HFF-Myc (cell line): Measurements from ENCODE around the gene VCL.

ENCODE experiments used
- DNase-seq: peaks from one replicate; pipeline ENCODE4 v3.0.0-alpha.2; 2011; ENCODE audit warnings: low read depth; ENCODE audit errors: extremely low read depth
- H3K4me3 ChIP-seq: replicated peaks from 2 replicates; pipeline ENCODE4 v1.5.1; 2011; ENCODE audit warnings: low read depth, mild to moderate bottlenecking, control low read depth, low read length
- CTCF ChIP-seq: IDR thresholded peaks from 2 replicates; pipeline ENCODE4 v1.5.1; 2012; ENCODE audit warnings: mild to moderate bottlenecking, low read depth, low read length, control low read depth; ENCODE audit errors: missing control alignments

The VCL gene

GRCh38 chr10:73974309-73974946, 23.5 kb upstream of the VCL start:
- DNase-seq: no peak
- no peak for TF ChIP-seq CTCF
- H3K4me3 ChIP-seq: no peak overlapping the region

- H3K4me3 ChIP-seq: no peak overlapping the region
- TF ChIP-seq CTCF: no peak
- no peak for DNase-seq
These were observed 22.5 kb upstream of the VCL start for GRCh38 chr10:73975388-73975787.

- DNase-seq: no peak
- H3K4me3 ChIP-seq: no peak overlapping the region
- no peak for TF ChIP-seq CTCF
These were observed 18.6 kb upstream of the VCL start for GRCh38 chr10:73979141-73979808.

- DNase-seq: no peak
- TF ChIP-seq CTCF: no peak
- no peak overlapping the region for H3K4me3 ChIP-seq
These were observed 18.0 kb upstream of the VCL start for GRCh38 chr10:73979809-73980433.

GRCh38 chr10:73981812-73982211, 16.1 kb upstream of the VCL start:
- no peak for DNase-seq
- H3K4me3 ChIP-seq: no peak overlapping the region
- TF ChIP-seq CTCF: no peak

- no peak overlapping the region for H3K4me3 ChIP-seq
- no peak for TF ChIP-seq CTCF
- DNase-seq: no peak
These were observed 14.5 kb upstream of the VCL start for GRCh38 chr10:73983096-73984047.
